Cortex of kidney (tissue), 1 donor: ENCODE measurements around the gene SLC5A6.
"Not testable (repeated sequence)": the region's sequence is repeated elsewhere in the genome, so short reads cannot be mapped to it uniquely, and the experiment has no call there.

Source experiments
- DNase-seq: peaks from one replicate; lab custom pipeline; 2025; lab: John Stamatoyannopoulos, UW

SLC5A6 gene

DNA sequence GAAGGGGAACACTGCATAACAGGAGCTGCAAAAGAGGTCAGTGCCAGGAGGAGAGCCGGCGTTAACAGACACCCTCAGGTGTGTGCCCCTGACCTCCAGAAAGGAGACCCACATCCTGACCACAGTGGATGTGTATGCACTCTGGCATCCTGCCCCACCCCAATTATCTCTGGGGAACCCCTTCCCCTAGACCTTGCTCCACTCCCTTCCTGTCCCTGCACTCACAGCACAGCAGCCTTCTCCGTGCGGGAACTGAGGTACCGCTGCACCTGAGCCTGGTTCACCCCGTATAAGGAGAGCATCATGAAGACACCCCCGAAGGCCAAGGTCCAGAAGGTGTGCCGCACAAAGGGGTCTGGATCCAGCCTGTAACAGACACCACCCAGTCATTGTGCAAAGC is 7.5 kb downstream of the SLC5A6 start:
- DNase-seq, result no peak

DNA sequence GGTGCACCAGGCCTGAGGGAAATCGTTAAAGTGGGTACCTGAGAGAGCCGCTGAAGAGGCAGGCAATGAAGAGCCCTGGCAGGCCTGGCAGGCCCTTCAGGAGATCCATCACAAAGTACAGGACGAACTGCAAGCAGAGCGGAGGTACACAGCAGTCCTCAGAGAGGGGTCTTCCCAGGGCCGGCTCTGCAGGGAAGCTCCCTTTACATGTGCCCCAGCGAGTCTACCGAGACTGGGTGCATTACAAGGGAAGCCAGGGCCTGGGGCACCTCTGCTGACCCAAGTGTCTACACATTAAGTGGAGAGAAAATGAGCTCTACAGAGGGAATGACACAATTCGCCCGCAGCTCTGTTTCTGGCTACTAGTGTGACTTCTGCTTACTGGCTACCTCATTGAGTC is 8.3 kb downstream of the SLC5A6 start:
- DNase-seq, result no peak

DNA sequence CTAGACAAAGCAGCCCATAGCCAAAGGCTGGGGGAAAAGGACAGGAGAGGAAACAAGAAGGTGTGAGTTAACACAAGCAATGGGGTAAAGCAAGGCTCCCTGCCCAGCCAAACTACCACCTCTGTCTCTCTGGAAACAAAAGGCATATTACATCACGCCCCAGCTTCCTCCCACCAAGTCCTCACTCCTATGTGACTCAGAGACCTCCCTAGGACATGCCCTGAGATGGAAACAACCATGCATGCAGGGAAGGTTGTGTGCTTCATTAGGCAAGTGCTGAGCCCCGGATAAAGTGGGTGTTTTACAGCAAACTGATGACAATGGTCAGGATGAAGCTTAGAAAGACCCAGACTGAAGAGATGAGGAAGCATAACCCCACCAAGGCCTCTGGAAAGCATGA is 9.2 kb downstream of the SLC5A6 start:
- no peak for DNase-seq

DNA sequence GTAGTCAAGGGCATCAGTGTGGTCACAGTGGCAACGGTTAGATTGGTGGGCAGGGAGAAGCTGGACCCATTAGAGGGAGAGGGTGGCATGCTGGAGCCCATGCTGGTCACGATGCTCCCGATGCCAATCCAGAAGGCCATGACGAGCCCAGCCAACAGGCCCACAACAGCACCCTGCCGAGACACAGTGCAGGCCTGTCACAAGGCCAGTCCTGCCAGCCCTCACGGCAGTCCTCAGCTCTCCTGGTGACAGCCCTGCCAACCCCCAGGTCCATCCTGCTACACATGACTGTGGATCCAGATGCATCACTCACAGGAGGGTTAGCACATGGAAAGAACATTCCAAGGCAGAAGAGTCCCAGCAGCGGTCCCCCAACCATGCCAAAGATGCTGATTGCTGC is 10.4 kb downstream of the SLC5A6 start:
- no peak for DNase-seq

DNA sequence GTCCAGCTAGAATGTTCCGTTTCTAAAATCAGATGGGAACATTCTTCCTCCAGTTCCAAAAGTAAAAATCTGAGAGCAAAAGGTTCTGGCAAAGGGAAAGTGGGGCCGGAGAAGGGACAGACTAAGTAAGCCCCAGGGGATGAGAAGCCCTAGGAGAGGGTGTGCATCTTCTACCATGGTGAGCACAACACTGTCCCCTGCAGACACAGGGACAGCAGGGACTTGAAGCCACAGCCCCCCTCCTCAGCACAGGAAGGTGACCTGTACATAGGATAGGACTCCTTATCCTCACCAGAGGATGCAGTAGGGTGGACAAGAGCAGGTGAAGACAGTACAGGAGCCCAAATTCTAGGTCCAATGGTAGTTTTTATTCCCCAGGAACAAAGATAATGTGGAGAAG is 12.8 kb downstream of the SLC5A6 start:
- DNase-seq, result no peak

DNA sequence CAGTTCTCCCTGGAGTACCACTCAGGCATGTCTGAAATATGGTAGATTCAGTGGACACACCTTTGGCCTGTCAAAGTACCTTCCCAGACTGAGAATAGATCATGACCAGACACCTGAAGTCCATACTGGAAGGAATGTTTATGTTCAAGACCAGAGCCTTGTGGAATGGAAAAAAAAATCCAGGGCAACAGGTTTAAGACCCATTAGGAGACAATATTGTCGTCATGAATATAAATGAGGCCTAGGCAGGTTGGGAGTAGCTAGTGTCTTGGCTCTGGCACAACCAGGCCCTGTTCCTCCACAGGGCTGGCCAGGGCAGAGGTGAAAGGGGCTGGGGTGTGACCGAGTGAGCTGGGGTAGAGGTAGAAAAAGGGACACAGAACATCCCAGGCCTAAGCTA is 13.4 kb downstream of the SLC5A6 start:
- no peak for DNase-seq

DNA sequence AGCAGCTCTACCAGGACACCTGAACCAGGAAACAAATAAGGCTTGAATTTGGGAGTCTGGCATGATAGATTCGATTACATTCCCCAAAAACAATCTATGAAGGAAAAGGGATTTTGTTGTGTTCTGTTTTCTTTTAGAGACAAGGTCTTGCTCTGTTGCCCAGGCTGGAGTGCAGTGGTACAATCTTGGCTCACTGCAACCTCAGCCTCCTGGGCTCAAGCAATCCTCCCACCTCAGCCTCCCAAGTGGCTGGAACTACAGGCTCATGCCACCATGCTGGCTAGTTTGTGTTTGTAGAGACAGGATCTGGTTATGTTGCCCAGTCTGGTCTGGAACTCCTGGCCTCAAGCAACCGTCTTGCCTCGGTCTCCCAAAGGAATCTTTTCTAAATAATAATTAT is 14.0 kb downstream of the SLC5A6 start:
- not testable (repeated sequence) for DNase-seq

DNA sequence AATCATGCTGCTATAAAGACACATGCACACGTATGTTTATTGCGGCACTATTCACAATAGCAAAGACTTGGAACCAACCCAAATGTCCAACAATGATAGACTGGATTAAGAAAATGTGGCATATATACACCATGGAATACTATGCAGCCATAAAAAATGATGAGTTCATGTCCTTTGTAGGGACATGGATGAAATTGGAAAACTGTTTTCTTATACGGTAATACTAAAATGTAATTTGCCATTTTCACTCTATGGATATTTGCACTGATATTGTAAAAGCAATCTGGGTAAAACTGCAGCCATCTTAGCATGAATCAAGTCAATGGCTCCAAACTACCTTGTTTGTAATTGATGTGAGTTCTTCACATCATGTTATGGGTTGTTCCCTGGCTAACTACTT is 16.3 kb downstream of the SLC5A6 start:
- not testable (repeated sequence) for DNase-seq

DNA sequence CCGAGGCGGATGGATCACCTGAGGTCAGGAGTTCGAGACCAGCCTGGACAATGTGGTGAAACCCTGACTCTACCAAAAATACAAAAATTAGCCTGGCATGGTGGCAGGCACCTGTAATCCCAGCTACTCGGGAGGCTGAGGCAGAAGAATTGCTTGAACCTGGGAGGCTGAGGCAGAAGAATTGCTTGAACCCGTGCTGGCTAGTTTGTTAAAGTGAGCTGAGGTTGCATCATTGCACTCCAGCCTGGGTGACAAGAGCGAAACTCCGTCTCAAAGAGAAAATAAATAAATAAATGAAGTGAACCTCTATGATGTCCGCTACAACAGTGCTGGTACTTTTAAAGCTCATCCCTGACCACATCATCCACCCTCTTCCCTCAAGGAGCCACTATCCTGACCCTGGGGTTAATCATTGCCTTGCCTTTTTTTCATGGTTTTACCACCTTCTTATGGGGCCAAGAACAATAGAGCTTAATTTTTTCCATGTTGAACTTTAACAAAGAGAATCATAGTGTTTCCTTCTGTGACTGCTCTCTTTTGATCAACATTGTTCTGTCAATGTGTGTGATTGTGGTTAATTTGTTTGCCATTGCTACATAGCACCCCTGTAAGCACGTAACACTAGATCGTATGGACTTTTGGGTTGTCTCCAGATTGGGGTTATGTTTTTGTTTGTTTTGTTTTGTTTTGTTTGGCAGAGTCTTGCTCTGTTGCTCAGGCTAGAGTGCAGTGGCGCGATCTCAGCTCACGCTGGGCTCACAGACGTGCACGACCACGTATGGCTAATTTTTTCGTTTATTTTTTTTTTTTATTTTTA is 17.3 kb downstream of the SLC5A6 start:
- no peak for DNase-seq

DNA sequence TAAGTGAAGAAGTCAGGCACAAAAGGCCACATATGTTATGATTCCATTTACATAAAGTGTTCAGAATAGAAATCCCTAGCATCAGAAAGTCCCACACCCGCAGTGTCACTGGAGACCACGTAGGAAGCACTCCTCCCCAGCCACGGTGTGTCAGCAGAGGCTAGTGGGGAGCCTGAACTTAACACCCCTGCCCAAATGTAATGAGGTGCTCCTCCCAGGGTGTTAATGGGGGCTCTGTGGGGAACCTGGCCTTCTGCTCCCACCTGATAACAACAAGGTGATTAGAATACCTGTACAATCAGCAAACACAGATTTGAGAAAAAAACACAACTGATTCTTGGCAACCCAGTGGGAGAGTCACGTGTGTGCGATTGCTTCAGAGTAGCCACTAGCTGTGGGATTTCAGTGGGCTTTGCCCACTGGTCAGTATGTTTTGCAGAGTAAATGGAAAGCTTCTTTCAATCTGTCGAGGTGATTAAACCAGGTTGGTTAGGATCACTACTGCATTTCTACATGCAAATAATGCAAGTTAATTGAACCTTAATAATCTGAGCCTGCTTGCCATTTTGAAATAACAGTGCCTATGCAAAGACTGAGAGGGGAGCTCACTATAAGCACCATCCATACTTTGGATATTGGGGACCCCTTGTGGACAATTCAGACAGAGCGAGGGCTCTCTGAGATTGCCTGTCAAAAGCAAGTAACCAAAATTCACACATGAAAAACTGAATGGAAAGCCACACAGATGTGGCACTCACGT is 20.8 kb downstream of the SLC5A6 start:
- no peak for DNase-seq

DNA sequence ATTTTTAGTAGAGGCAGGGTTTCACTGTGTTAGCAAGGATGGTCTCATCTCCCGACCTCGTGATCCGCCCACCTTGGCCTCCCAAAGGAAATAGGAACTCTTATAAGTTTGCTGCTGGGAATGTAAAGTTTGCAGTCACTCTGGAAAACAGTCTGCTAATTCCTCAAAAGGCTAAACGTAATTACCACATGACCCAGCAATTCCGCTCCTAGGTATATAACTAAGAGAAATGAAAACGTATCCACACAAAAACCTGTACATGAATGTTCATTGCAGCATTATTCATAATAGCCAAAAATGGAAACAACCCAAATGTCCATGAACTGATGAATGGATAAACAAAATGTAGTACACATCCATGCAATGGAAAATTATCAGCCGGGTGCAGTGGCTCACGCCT is 22.1 kb downstream of the SLC5A6 start:
- no peak for DNase-seq

DNA sequence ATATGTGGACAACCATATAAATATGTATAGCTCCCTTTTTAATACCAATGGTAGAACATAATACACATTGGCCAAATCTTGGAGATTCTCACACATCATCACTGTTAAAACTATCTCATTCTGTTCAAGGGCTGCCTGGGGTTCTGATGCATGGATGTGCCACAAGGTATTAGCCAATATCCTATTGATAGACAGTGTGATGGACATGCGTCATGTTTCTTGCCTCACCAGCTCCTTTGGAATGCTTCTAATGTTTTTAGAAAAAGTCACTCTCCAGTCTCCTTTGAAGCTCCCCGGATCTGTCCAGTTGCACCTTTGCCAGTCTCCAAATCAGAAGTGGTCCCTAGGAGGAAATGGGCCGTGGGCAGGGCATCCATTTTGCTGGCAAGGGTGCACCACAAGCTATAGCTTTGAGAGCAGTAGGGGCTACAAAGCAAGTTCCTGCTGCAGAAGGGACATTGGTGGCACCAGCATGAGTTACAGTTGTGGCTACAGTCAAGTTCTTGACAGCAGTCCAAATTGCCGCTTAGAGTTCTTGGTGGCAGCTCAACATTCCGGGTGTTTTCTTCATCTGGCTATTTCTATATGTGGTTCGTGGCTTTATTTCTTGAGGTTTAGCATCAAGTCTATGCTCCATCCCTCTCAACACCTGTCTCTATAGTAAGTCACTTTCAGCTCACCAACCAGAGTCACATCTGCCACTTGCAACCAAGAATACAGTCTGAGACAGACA is 25.3 kb downstream of the SLC5A6 start:
- no peak for DNase-seq

DNA sequence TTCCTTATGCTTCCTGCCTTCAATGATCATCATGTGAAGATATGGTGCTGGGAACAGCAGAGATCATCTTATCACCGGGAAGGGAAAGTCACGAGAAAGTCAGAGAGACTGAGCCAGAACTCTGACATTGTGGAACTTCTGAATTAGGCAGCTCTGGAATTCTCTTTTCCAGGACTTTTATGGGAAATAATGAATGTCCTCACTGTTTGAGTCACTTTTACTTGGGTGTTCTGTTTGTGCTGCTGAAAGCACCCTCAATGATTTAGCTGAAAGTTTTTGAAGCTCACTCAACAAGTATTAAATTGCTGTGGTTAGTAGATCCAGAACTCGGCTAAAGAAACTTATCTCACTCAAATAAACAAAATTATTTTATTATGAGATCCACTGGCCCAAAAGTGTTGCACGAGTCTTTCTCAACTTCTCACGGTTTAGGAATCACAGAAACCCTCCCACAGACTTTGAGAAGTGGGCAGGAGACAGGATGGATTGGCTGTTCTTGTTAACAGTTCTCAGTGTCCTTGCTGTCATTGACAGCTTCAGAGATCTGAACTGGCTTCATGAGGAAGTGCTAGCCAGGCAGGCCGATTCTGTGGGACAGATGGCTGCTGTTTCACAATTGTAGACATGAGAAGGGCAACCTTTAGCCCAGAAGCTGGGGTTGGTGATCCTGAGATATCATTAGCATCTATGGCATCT is 26.6 kb downstream of the SLC5A6 start:
- DNase-seq, result no peak

DNA sequence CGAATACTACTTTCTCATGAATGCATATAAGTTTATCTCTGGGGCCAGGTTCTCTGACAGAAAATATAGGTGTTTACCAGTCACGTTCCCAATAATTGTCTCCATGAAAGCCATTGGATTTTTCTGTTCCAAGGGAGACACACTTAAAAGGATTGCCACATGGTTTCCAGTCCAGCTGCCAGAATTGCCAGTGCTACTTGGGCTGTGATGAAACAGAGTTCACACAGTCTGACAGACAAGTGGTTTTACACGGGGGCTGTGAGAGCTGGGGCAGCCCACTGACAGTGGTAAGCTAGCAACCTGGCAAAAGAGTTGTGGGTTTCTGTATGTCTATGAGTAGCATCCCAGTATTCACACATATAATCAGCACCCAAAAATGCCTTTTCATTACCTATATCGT is 28.0 kb downstream of the SLC5A6 start:
- DNase-seq, result no peak

DNA sequence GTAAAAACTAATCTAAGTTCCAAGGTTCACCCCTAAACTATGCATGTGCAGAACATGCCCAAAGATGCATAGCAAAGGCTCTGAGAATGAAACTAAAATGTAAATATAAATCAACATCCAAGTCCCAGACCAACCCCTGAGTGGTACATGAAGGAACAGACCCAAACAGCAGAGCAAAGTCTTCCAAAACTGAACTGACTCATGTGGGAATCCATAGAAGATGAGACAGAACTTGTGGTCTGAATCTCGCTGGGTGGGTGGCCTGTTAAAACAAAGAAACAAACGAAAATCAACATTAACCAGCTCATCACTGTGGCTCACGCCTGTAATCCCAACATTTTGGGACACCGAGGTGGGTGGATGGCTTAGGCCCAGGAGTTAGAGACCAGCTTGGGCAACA is 29.7 kb downstream of the SLC5A6 start:
- no peak for DNase-seq

DNA sequence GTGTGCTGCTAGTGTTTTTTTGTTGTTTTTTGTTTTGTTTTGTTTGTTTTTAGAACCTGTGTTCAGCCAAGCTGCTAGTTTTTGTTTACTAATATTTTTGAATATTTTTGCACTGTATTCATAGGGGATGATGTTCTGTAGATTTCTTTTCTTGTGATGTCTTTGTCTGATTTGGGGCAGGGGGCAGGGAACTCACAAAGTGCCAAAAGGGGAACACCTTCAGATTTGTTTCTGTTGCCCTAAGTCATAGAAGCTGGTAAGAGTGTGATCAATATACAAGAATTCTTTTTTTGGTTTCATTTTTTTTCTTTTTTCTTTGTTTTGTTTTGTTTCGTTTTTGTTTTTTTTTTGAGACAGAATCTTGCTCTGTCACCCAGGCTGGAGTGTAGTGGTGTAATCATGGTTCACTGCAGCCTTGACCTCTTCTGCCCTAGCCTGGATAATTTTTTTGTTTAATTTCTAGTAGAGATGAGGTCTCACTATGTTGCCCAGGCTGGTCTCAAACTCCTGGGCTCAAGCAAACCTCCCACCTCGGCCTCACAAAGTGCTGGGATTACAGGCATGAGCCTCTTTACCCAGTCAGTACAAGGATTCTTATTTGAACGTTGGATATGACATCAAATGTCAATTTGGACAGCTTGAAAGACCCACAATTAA is 32.6 kb downstream of the SLC5A6 start:
- no peak for DNase-seq

DNA sequence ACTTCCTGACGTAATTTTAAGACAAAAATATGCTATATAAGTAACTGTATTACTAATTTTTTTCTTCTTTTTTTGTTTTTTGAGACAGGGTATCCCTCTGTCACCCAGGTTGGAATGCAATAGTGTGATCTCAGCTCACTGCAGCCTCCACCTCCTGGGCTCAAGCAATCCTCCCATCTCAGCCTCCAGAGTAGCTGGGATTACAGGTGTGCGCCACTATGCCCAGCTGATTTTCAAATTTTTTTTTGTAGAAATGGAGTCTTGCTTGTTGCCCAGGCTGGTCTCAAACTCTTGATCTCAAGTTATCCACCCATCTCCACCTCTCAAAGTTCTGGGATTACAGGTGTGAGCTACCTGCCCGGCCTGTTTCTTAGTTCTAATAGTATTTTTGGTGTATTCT is 33.6 kb downstream of the SLC5A6 start:
- no peak for DNase-seq

DNA sequence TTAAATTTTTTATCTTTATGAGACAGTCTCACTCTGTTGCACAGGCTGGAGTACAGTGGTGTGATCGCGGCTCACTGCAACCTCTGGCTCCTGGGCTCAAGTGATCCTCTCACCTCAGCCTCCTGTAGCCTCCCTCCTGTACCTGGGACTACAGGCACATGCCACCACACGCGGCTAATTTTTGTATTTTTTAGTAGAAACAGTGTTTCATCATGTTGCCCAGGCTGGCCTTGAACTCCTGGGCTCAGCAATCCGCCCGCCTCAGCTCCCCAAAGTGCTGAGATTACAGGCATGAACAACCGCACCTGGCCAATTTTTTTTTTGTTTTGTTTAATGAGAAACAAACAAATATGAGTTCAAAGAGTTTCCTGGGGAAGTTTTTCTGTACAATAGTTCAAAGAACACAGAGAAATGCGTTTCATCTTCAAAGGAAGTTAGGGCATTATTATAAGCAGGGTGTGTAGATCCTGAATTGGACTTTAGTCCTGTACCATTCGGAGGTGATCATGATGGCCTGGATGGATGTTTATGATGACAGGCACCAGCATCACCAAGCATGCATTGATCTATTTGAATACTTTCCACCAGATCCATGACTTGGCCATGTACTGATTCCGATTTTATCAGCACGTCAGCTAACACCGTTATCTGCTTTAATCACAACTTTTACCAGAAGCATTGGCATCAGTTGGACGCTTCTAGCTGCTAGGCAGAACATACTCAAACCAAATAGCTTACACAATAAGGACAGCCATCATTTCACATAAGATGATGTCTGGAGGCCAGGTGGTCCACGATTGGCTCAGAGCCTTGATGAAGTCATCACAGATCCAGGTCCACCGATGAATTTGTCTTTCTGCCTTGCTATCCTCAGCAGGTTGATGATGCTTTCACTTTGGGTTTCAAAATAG is 34.4 kb downstream of the SLC5A6 start:
- no peak for DNase-seq

DNA sequence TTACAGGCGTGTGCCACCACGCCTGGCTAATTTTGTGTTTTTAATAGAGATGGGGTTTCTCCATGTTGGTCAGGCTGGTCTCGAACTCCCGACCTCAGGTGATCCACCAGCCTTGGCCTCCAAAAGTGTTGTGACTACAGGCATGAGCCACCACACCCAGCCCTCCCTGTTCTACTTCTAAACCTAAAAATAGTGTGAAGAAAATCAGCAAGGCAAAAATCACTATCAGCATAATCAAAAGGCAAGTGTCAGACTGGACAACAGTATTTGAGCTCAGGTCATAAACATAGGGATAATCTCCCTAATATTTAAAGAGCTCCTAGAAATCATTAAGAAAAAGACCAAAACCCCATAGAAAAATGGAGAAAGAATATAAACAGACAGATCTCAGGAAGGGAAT is 36.3 kb downstream of the SLC5A6 start:
- not testable (repeated sequence) for DNase-seq

DNA sequence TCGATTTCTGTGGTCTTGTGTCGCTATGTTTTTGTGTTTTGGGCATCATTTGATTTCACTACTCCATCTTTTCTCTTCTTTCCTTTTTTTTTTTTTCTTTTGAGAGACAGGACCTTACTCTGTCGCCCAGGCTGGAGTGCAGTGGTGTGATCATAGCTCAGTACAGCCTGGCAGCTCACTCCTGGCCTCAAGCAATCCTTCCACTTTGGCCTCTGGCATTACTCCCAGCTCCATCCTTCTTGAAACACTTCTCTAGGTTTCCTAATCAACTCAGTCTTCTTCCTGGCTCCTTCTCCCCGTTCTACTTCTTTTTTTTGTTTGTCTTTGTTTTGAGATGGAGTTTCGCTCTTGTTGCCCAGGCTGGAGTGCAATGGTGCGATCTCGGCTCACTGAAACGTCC is 36.7 kb downstream of the SLC5A6 start:
- DNase-seq, result no peak

DNA sequence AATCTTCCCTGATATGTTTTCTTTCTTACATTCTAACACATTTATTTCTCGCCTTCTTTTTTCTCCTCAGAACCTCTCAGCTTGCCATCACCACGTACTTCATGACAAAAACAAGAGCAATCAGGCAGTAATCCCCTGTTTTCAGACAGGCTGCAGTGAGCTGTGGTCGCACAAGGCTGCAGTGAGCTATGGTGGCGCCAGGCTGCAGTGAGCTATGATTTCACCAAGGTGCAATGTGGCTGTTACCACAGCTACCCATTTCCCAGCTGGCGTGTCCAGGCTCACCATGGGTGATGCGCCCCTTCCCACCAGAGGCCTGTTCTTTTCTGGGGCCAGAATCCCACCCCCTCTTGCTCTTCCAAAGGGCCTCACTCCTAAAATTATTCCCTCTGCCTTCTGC is 37.4 kb downstream of the SLC5A6 start:
- DNase-seq, result no peak
